Body of pancreas (tissue), 4 donors: Measurements from ENCODE around the gene KNOP1.

Source experiments
- CTCF ChIP-seq, 7 experiments: fragments of 450-650 bp in 4 of 7; fragments of 200-600 bp in 3 of 7; sonication (generic) in 3 of 7; IDR thresholded peaks; one replicate each; pipeline ENCODE4 v1.5.1; 2016 to 2019; ENCODE audit warnings: antibody characterized with exemption in 7 of 7
- POLR2A ChIP-seq, 3 donors: fragments of 450-650 bp; IDR thresholded peaks; one replicate each; pipeline ENCODE4 v1.6.1; 2016; ENCODE audit warnings: antibody characterized with exemption in 3 of 3, mild to moderate bottlenecking in 2 of 3

GRCh38 chr16:19687279-19687678 lies 30.7 kb downstream of the KNOP1 start:
- no peak for TF ChIP-seq CTCF (IDR thresholded peaks at IDR 0.05)
- no peak for TF ChIP-seq POLR2A (IDR thresholded peaks at IDR 0.05)
